H1 (cell line): Measurements from ENCODE around the gene CFAP53. TPM values are rescaled to one million over a fixed set of nuclear protein-coding genes. Genes with fewer than 3 reads are reported as not detected.
"Not testable (repeated sequence)": the region's sequence is repeated elsewhere in the genome, so short reads cannot be mapped to it uniquely, and the experiment has no call there.

Source experiments
- CTCF ChIA-PET: fragments of 300-600 bp; sonication (Branson Sonifier 250); formaldehyde crosslinking; loops from one replicate; lab custom pipeline; 2021; ENCODE audit not compliant: partially characterized antibody; lab: Charles Lee
- POLR2A ChIA-PET: fragments of 300-600 bp; sonication (Branson Sonifier 250); formaldehyde crosslinking; loops from one replicate; lab custom pipeline; 2021; ENCODE audit warnings: inconsistent platforms; ENCODE audit not compliant: partially characterized antibody; lab: Charles Lee
- DNase-seq, 2 experiments: peaks; one replicate each; pipeline versions ENCODE4 v3.0.0 to v3.0.0-alpha.2; 2010 to 2022; ENCODE audit warnings: low spot score in 2 of 2, low read depth in 1 of 2, mixed read lengths in 1 of 2
- FAIRE-seq: peaks from 2 replicates; lab custom pipeline; 2011; peaks lifted over from hg19 to GRCh38; lab: Jason Lieb, UNC
- H2AFZ ChIP-seq: 2 replicates; pipeline ENCODE4 v1.8.1; 2012; ENCODE audit warnings: low read length, inconsistent platforms
- H2AK5ac ChIP-seq: 2 replicates; pipeline ENCODE4 v1.6.1; 2013; ENCODE audit warnings: low read depth, low read length
- H2BK120ac ChIP-seq: replicated peaks from 2 replicates; pipeline ENCODE3; 2013; ENCODE audit warnings: low read depth, low read length, inconsistent platforms
- H2BK12ac ChIP-seq: 2 replicates; pipeline ENCODE4 v1.6.1; 2013; ENCODE audit warnings: low read depth, low read length
- H2BK15ac ChIP-seq: 2 replicates; pipeline ENCODE4 v1.6.1; 2013; ENCODE audit warnings: low read length
- H2BK20ac ChIP-seq: 2 replicates; pipeline ENCODE4 v1.6.1; 2013; ENCODE audit warnings: low read length
- H2BK5ac ChIP-seq: 2 replicates; pipeline ENCODE4 v1.6.1; 2013; ENCODE audit warnings: low read depth, low read length
- H3K14ac ChIP-seq: 2 replicates; pipeline ENCODE4 v1.6.1; 2013; ENCODE audit warnings: inconsistent platforms; ENCODE audit not compliant: insufficient read length
- H3K18ac ChIP-seq: 2 replicates; pipeline ENCODE4 v1.6.1; 2013; ENCODE audit warnings: low read length; ENCODE audit errors: extremely low read depth
- H3K23ac ChIP-seq: 2 replicates; pipeline ENCODE4 v1.6.1; 2013; ENCODE audit warnings: inconsistent platforms; ENCODE audit not compliant: insufficient read length
- H3K23me2 ChIP-seq: 2 replicates; pipeline ENCODE4 v1.6.1; 2013; ENCODE audit warnings: low read depth, low read length
- H3K27ac ChIP-seq: 2 replicates; pipeline ENCODE4 v1.6.1; 2011; ENCODE audit warnings: low read depth, low read length, inconsistent platforms
- H3K27me3 ChIP-seq, 4 experiments: replicated peaks in 1 of 4; 1 replicate in 1 of 4; 2 replicates in 3 of 4; pipeline versions ENCODE4 v1.6.1 to v1.8.1; 2011 to 2013; ENCODE audit warnings: low read length in 3 of 4, mild to moderate bottlenecking in 3 of 4, inconsistent platforms in 2 of 4, mixed read lengths in 2 of 4, moderate library complexity in 1 of 4; ENCODE audit not compliant: control insufficient read depth in 3 of 4, insufficient read depth in 3 of 4; ENCODE audit errors: extremely low read depth in 1 of 4
- H3K36me3 ChIP-seq, 4 experiments: 2 replicates each; pipeline versions ENCODE4 v1.6.1 to v1.8.1; 2011 to 2013; ENCODE audit warnings: mild to moderate bottlenecking in 4 of 4, low read length in 3 of 4, moderate library complexity in 2 of 4, control low read depth in 1 of 4, inconsistent platforms in 1 of 4; ENCODE audit not compliant: insufficient read depth in 4 of 4, control insufficient read depth in 2 of 4
- H3K4ac ChIP-seq: replicated peaks from 2 replicates; pipeline ENCODE3; 2013; ENCODE audit warnings: low read length, low read depth, mixed read lengths, inconsistent platforms; ENCODE audit not compliant: insufficient read length
- H3K4me1 ChIP-seq, 4 experiments: replicated peaks in 1 of 4; 1 replicate in 1 of 4; 2 replicates in 3 of 4; pipeline versions ENCODE4 v1.6.1 to v1.8.1; 2011 to 2013; ENCODE audit warnings: low read length in 3 of 4, inconsistent platforms in 2 of 4, mixed read lengths in 1 of 4; ENCODE audit not compliant: insufficient read depth in 4 of 4, control insufficient read depth in 3 of 4
- H3K4me2 ChIP-seq, 2 experiments: 2 replicates each; pipeline versions ENCODE4 v1.6.1 to v1.8.1; 2011 to 2013; ENCODE audit warnings: low read depth in 2 of 2, low read length in 2 of 2, control low read depth in 1 of 2, inconsistent platforms in 1 of 2, mild to moderate bottlenecking in 1 of 2; ENCODE audit not compliant: insufficient read depth in 1 of 2
- H3K4me3 ChIP-seq, 4 experiments: fragments of 200-600, 300-600 bp in 1 of 4; sonication (generic), shearing (Covaris generic), sonication (Bioruptor Twin) in 1 of 4; 2 replicates each; pipeline versions ENCODE4 v1.5.1 to v1.8.1; 2011 to 2016; ENCODE audit warnings: low read length in 4 of 4, low read depth in 3 of 4, control low read depth in 2 of 4, inconsistent platforms in 2 of 4, mild to moderate bottlenecking in 2 of 4, mixed read lengths in 1 of 4, moderate library complexity in 1 of 4; ENCODE audit not compliant: insufficient read depth in 2 of 4; ENCODE audit errors: extremely low read depth in 1 of 4
- H3K56ac ChIP-seq: replicated peaks from 2 replicates; pipeline ENCODE3; 2013; ENCODE audit warnings: low read depth, mild to moderate bottlenecking, mixed read lengths, low read length, inconsistent platforms; ENCODE audit not compliant: insufficient read length
- H3K79me1 ChIP-seq: 2 replicates; pipeline ENCODE4 v1.6.1; 2013; ENCODE audit warnings: low read depth, low read length, control low read depth
- H3K79me2 ChIP-seq, 2 experiments: 2 replicates each; pipeline versions ENCODE4 v1.6.1 to v1.8.1; 2012 to 2013; ENCODE audit warnings: low read length in 2 of 2, mild to moderate bottlenecking in 2 of 2, inconsistent platforms in 1 of 2; ENCODE audit not compliant: insufficient read depth in 2 of 2, control insufficient read depth in 1 of 2
- H3K9ac ChIP-seq, 4 experiments: replicated peaks in 1 of 4; 1 replicate in 1 of 4; 2 replicates in 3 of 4; pipeline versions ENCODE4 v1.6.1 to v1.8.1; 2011 to 2013; ENCODE audit warnings: low read depth in 3 of 4, low read length in 3 of 4, control low read depth in 2 of 4, mild to moderate bottlenecking in 2 of 4, moderate library complexity in 2 of 4, inconsistent platforms in 1 of 4; ENCODE audit errors: extremely low read depth in 1 of 4
- H3K9me3 ChIP-seq, 2 experiments: 2 replicates each; pipeline versions ENCODE4 v1.6.1 to v1.8.1; 2012 to 2013; ENCODE audit warnings: mild to moderate bottlenecking in 2 of 2, moderate library complexity in 2 of 2, control low read depth in 1 of 2, inconsistent platforms in 1 of 2, low read depth in 1 of 2, low read length in 1 of 2, mixed read lengths in 1 of 2; ENCODE audit not compliant: insufficient read depth in 2 of 2
- H4K20me1 ChIP-seq, 2 experiments: replicated peaks in 1 of 2; 2 replicates each; pipeline versions ENCODE3 to v1.8.1; 2011 to 2013; ENCODE audit warnings: inconsistent platforms in 2 of 2, low read length in 2 of 2, mild to moderate bottlenecking in 1 of 2; ENCODE audit not compliant: insufficient read depth in 2 of 2, control insufficient read depth in 1 of 2
- H4K5ac ChIP-seq: 2 replicates; pipeline ENCODE4 v1.6.1; 2013; ENCODE audit warnings: low read length, low read depth, mixed read lengths, inconsistent platforms; ENCODE audit not compliant: insufficient read length
- H4K8ac ChIP-seq: 2 replicates; pipeline ENCODE4 v1.8.0; 2013; ENCODE audit warnings: mild to moderate bottlenecking, moderate library complexity, low read length, inconsistent platforms; ENCODE audit not compliant: insufficient read depth; ENCODE audit errors: extremely low read depth
- H4K91ac ChIP-seq: replicated peaks from 2 replicates; pipeline ENCODE3; 2013; ENCODE audit warnings: low read length, mixed read lengths, inconsistent platforms; ENCODE audit not compliant: insufficient read length
- CBX8 ChIP-seq: fragments of 300-800, 300-1000 bp; sonication (generic); IDR thresholded peaks from 2 replicates; pipeline ENCODE4 v1.7.1; 2016; ENCODE audit warnings: low read depth, low read length, borderline replicate concordance
- CREB1 ChIP-seq: IDR thresholded peaks from 2 replicates; pipeline ENCODE4 v1.6.1; 2012; ENCODE audit warnings: inconsistent platforms
- EP300 ChIP-seq, 2 experiments: IDR thresholded peaks; 1 replicate in 1 of 2; 2 replicates in 1 of 2; pipeline ENCODE4 v1.6.1; 2011 to 2012; ENCODE audit warnings: low read depth in 2 of 2, low read length in 2 of 2, mild to moderate bottlenecking in 2 of 2, borderline replicate concordance in 1 of 2, inconsistent platforms in 1 of 2, moderate library complexity in 1 of 2
- GABPA ChIP-seq: IDR thresholded peaks from 2 replicates; pipeline ENCODE4 v1.6.1; 2011; ENCODE audit warnings: mild to moderate bottlenecking, low read length, moderate library complexity, borderline replicate concordance; ENCODE audit not compliant: insufficient read depth
- POU5F1 ChIP-seq: IDR thresholded peaks from 2 replicates; pipeline ENCODE4 v1.6.1; 2011; ENCODE audit warnings: low read depth, mild to moderate bottlenecking, low read length, moderate library complexity
- RBBP5 ChIP-seq: IDR thresholded peaks from 2 replicates; pipeline ENCODE4 v1.7.1; 2012; ENCODE audit warnings: low read depth, mild to moderate bottlenecking, inconsistent platforms, low read length, moderate library complexity, borderline replicate concordance
- RXRA ChIP-seq: IDR thresholded peaks from 2 replicates; pipeline ENCODE4 v1.6.1; 2011; ENCODE audit warnings: low read depth, mild to moderate bottlenecking, low read length, moderate library complexity; ENCODE audit not compliant: insufficient read depth
- ZNF274 ChIP-seq: IDR thresholded peaks from 2 replicates; pipeline ENCODE4 v1.7.0; 2012; ENCODE audit warnings: low read length, borderline replicate concordance; ENCODE audit errors: extremely low read depth
- WGBS, 2 experiments: shearing (Covaris generic) in 1 of 2; methylation state at CpG; one replicate each; pipeline versions ENCODE4 v1.1.6 to v1.1.7; 2013 to 2015; ENCODE audit warnings: low lambda C conversion rate in 2 of 2, mixed read lengths in 2 of 2, inconsistent platforms in 1 of 2, low coverage in 1 of 2, missing lambda C conversion rate in 1 of 2; ENCODE audit not compliant: insufficient replicate concordance in 2 of 2, insufficient coverage in 1 of 2, insufficient read length in 1 of 2; ENCODE audit errors: extremely low coverage in 1 of 2, missing lambda C conversion rate in 1 of 2; 5-methylcytosine and 5-hydroxymethylcytosine counted together
- polyA plus RNA-seq, 7 experiments: library from polyadenylated mRNA; depleted of rRNA in 3 of 7; stranded (reverse) in 5 of 7; unstranded in 2 of 7; fragments of >200 nt in 5 of 7; fragments of 200-250 nt in 2 of 7; gene quantifications; 1 replicate in 5 of 7; 2 replicates in 1 of 7; 4 replicates in 1 of 7; pipeline versions ENCODE4 v1.2.1 to v1.2.3, GENCODE V29; 2011 to 2013; ENCODE audit warnings: missing spikeins in 2 of 7, mixed read lengths in 2 of 7
- total RNA-seq: library from RNA; stranded (reverse); fragmentation: NEBNext Ultra II Directional; extraction: Animal tissue kit (Norgen Biotek cat#: 25700); gene quantifications from 2 replicates; pipeline ENCODE4 v1.2.1, GENCODE V29; 2021

The CFAP53 gene
- total and polyA plus RNA-seq, 2 of the 8 experiments (the other 6 are each of a cell fraction or from before 2014, with no cell fraction given), result 0.08 to 0.30 TPM

DNA sequence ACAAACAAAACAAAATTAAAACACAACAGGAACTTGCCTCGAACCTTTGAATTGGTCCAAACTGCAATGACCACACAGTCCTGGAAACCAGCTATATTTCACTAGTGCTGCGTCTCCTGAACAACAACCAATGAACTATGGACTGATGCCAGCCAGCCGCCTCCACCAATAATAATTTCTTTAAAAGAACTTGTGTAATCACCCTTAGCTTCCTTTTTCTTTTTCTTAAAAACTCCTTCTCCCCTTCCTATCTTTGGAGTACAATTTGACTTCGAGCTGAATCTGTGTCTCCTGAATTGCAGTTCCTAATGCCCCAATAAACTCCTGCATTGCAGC is 22.8 kb upstream of the CFAP53 start (continued):
- no peak for TF ChIP-seq RXRA
- no peak for TF ChIP-seq RBBP5
- no peak for TF ChIP-seq EP300 (IDR thresholded peaks at IDR 0.05; ENCODE audit: borderline replicate concordance in 1 of 2, low read depth in 2 of 2, low read length in 2 of 2)
- TF ChIP-seq ZNF274, result no peak
- no peak for TF ChIP-seq GABPA
- TF ChIP-seq CBX8, result no peak
- no peak for TF ChIP-seq POU5F1
- no peak for TF ChIP-seq CREB1

DNA sequence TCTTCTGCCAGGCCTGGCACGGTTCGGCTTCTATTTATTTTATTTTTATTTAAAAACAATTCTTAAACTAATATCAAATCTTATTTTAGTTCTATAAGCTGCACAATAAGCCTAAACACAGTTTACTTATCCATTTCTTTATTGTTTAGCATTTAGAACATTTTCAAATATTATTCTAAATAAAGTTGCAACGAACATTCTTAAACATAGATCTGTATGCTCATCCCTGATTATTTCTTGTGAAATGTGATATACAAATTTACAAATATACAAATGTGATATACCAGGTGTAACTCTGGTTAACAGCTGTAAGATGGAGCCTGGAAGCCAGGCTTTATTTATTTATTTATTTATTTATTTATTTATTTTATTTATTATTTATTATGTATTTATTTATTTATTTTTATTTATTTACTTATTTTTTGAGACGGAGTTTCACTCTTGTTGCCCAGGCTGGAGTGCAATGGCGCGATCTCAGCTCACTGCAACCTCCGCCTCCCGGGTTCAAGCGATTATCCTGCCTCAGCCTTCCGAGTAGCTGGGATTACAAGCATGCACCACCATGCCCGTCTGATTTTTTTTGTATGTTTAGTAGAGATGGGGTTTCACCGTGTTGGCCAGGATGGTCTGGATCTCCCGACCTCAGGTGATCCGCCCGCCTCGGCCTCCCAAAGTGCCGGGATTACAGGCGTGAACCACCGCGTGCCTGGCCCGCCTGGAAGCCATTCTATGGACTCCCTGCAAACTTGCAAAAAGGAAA is 22.2 kb upstream of the CFAP53 start:
- peak overlapping the region; percentile 78 to 99 (median 95) for H3K4me3 ChIP-seq
- POLR2A ChIA-PET, result interaction anchor here (0.8 kb wide), 1 partner anchor 17 kb away, joined by 3 read pairs; no protein-coding TSS in a partner anchor

More for the DNA sequence above, 22.2 kb upstream of the CFAP53 start:
- H4K5ac ChIP-seq, H4K8ac ChIP-seq, H3K79me1 ChIP-seq, H4K20me1 ChIP-seq, H3K18ac ChIP-seq, H3K27me3 ChIP-seq, H4K91ac ChIP-seq, H3K4ac ChIP-seq, H3K79me2 ChIP-seq, H3K9ac ChIP-seq, H3K27ac ChIP-seq, H2BK120ac ChIP-seq, DNase-seq, H3K4me1 ChIP-seq, H2BK5ac ChIP-seq, H2AK5ac ChIP-seq, H2BK15ac ChIP-seq, H3K14ac ChIP-seq, H3K23ac ChIP-seq, H2BK12ac ChIP-seq, FAIRE-seq, H2BK20ac ChIP-seq, H3K9me3 ChIP-seq, H3K23me2 ChIP-seq, H3K56ac ChIP-seq: not testable (repeated sequence)
- CTCF ChIA-PET, result interaction anchor here (0.6 to 1.2 kb wide), 5 partner anchors 27 to 159 kb away, joined by 3 to 6 read pairs (median 3); partner anchors contain the start of gene MYO5B
- WGBS, 2 experiments, result 81% methylated on average over 21 of the region's 21 CpGs; no CpG with 5 or more reads in 1 of the 2 experiments
- H3K4me2 ChIP-seq, result peak overlapping the region; percentile 22 to 79
- peak overlapping the region; percentile 100 for H2AFZ ChIP-seq
- H3K36me3 ChIP-seq, result peaks cover 3 to 14% (median 13%) of the 10 kb centered on the region in 4 experiments
